Breast epithelium (tissue), 4 donors: Measurements from ENCODE around the gene SLC25A42. TPM values are rescaled to one million over a fixed set of nuclear protein-coding genes. Genes with fewer than 3 reads are reported as not detected.
"Not testable (repeated sequence)": the region's sequence is repeated elsewhere in the genome, so short reads cannot be mapped to it uniquely, and the experiment has no call there.

Experiments
- DNase-seq, 2 donors: peaks; one replicate each; pipeline ENCODE4 v3.0.0-alpha.2; 2019; ENCODE audit warnings: low spot score in 2 of 2
- H3K27ac ChIP-seq, 2 donors: fragments of 200-600 bp; sonication (generic) in 1 of 2; one replicate each; pipeline ENCODE4 v1.5.1; 2016 to 2019; ENCODE audit warnings: mild to moderate bottlenecking in 1 of 2
- H3K27me3 ChIP-seq, 2 donors: fragments of 200-600 bp; sonication (generic) in 1 of 2; one replicate each; pipeline versions ENCODE4 v1.5.1 to v1.6.0; 2017 to 2019; ENCODE audit warnings: control low read depth in 1 of 2, mild to moderate bottlenecking in 1 of 2
- H3K36me3 ChIP-seq: fragments of 200-600 bp; one replicate; pipeline ENCODE4 v1.5.1; 2019
- H3K4me1 ChIP-seq, 2 donors: fragments of 200-600 bp; sonication (generic); one replicate each; pipeline ENCODE4 v1.5.1; 2016 to 2019; ENCODE audit warnings: control low read depth in 1 of 2
- H3K4me3 ChIP-seq, 3 donors: fragments of 200-600 bp; sonication (generic); 1 replicate in 2 of 3; 2 replicates in 1 of 3; pipeline ENCODE4 v1.5.1; 2016 to 2019; ENCODE audit warnings: mild to moderate bottlenecking in 3 of 3, moderate library complexity in 2 of 3
- H3K9me3 ChIP-seq, 2 donors: fragments of 200-600 bp; sonication (generic) in 1 of 2; one replicate each; pipeline ENCODE4 v1.5.1; 2016 to 2019; ENCODE audit warnings: control low read depth in 1 of 2
- POLR2A ChIP-seq: fragments of 450-650 bp; IDR thresholded peaks from one replicate; pipeline ENCODE4 v1.6.1; 2016; ENCODE audit warnings: antibody characterized with exemption, mild to moderate bottlenecking, moderate library complexity
- POLR2AphosphoS5 ChIP-seq, 3 donors: sonication (generic); formaldehyde crosslinking; IDR thresholded peaks; one replicate each; pipeline ENCODE4 v1.6.1; 2017; ENCODE audit warnings: antibody characterized with exemption in 3 of 3
- intact Hi-C: fragments of 100-400 bp; cut with DNase I; formaldehyde crosslinking; loops from one replicate; pipeline ENCODE4 v1.15.1; 2023; ENCODE audit warnings: low total_unique reads
- total RNA-seq, 3 donors: library from RNA; depleted of rRNA; stranded (reverse); fragments of >200 nt; gene quantifications; one replicate each; pipeline ENCODE4 v1.1.0, GENCODE V29; 2016
- TF ChIP-seq, protein P1 (sequence below), 3 donors: fragments of 450-650 bp; IDR thresholded peaks; one replicate each; pipeline ENCODE4 v1.5.1; 2016 to 2017; ENCODE audit warnings: antibody characterized with exemption in 3 of 3, mild to moderate bottlenecking in 3 of 3, moderate library complexity in 3 of 3

The SLC25A42 gene
- 10 to 100 TPM in 1 of 3 donors, 1 to 10 TPM in 2; 6.4 to 12.8 (median 9.8) TPM for total RNA-seq

DNA sequence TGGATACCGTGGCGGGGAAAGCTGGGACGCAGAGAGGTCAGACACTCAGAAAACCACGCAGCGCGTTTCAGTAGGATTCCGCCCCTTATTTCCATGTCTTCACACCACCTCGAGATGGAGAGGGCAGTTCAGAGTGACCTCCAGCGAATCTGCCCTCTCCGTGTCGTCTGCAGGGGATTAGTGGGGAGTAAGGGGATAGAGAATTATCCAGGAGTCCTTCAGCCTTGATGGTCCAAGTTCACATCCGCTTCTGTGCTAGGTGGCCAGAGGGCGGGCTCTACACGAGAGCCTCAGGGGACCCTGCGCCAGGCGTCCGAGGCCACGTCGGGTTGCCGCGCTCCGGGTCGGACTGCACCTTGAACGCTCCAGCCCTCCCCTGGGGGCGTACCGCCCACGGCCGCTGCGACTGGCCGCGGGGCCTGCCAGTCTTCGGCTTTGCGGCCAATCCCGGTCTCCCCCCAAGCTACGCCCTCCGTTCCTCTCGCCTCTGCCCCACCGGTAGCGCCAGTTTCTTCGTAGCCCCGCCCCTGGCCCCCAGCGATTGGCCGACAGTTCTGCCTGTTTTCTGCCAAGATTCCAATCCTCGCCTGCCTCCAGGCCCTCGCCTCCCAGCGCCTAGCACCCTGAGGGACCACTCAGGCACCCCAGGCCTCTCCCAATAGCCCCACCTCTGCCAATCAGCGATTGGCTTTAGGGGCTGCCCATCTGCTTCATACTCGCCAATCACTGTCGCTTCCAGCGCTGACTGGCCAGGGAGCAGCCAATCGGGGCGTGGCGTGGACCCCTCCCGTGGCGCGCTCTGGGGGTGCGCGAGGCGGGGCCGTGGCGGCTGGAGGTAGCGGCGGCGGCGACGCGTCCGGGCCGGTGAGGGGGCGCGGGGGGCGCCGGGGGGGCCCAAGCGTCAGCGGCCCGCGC lies at the start of gene SLC25A42:
Gene SLC25A42, plus strand, starts transcription at position 812 of the 915 bp plus-strand sequence. CDS start 32,131 bp downstream, outside the sequence.
- intact Hi-C loops = loop anchor here (1.0 kb wide), 1 partner anchor 74 kb away; no protein-coding TSS in a partner anchor
- peak within 1 kb of the TSS; percentile 74 to 88 for H3K27ac ChIP-seq

GRCh38 chr19:19021115-19021514 lies 42.7 kb upstream of the SLC25A42 start:
- Histone ChIP-seq H3K9me3 (no peaks in the 10 kb centered on the region), H3K27me3 (no peaks in the 10 kb centered on the region), H3K36me3 (no peaks in the 10 kb centered on the region), H3K27ac (no peak overlapping the region), H3K4me3 (no peak overlapping the region), H3K4me1 (no peaks in the 10 kb centered on the region)
- TF ChIP-seq POLR2AphosphoS5 (IDR thresholded peaks at IDR 0.05) = no peak
- TF ChIP-seq, protein P1, sequence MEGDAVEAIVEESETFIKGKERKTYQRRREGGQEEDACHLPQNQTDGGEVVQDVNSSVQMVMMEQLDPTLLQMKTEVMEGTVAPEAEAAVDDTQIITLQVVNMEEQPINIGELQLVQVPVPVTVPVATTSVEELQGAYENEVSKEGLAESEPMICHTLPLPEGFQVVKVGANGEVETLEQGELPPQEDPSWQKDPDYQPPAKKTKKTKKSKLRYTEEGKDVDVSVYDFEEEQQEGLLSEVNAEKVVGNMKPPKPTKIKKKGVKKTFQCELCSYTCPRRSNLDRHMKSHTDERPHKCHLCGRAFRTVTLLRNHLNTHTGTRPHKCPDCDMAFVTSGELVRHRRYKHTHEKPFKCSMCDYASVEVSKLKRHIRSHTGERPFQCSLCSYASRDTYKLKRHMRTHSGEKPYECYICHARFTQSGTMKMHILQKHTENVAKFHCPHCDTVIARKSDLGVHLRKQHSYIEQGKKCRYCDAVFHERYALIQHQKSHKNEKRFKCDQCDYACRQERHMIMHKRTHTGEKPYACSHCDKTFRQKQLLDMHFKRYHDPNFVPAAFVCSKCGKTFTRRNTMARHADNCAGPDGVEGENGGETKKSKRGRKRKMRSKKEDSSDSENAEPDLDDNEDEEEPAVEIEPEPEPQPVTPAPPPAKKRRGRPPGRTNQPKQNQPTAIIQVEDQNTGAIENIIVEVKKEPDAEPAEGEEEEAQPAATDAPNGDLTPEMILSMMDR (IDR thresholded peaks at IDR 0.05) = no peak
- TF ChIP-seq POLR2A = no peak
- DNase-seq = no peak
- intact Hi-C loops = no loop called here

More for the DNA sequence above, at the start of gene SLC25A42:
- peaks cover 0 to 9% of the 10 kb centered on the region in 2 donors for H3K4me1 ChIP-seq
- H3K9me3 ChIP-seq = no peaks in the 10 kb centered on the region
- H3K27me3 ChIP-seq = no peaks in the 10 kb centered on the region
- H3K4me3 ChIP-seq = peak within 1 kb of the TSS; percentile 73 to 90 (median 87)
- peak; percentile 96 to 97 for DNase-seq
- no peaks in the 10 kb centered on the region for H3K36me3 ChIP-seq
- TF ChIP-seq POLR2A (no peak), POLR2AphosphoS5 (IDR thresholded peaks at IDR 0.05) (peak in 2 of 3 donors; percentile 54 to 71)

DNA sequence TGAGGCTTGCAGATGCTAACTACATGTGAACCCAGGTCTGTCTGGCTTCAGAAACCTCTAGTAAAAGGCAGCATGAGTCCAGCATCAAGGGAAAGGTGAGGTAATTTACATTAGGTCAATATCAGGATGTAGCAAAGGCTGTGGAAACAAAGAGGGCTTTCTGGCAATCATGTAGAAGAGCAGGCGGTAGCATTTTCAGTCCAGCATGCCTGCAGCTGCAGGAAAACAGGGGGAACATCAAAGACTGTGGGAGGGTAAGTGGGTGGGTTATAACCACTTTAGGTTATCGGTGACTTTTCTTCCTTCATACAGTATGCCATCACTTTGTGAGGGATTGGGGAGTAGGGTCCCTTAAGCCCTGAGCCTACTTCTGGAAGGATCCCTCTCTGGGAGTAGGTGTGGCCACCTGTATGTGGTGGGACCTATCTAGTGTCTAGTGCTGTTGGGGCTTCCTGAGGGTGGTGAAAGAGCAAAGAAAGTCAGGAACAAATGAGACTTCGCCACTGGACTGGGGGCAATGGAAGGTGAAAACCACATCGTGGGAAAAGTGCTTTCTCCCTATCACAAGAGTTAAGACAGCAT lies 41.3 kb upstream of the SLC25A42 start:
- no peak overlapping the region for H3K27ac ChIP-seq
- no peaks in the 10 kb centered on the region for H3K36me3 ChIP-seq

GRCh38 chr19:19023376-19023775 lies 40.4 kb upstream of the SLC25A42 start:
- DNase-seq, H3K36me3 ChIP-seq, H3K4me1 ChIP-seq, H3K4me3 ChIP-seq, H3K27me3 ChIP-seq, H3K27ac ChIP-seq, H3K9me3 ChIP-seq, intact Hi-C loops: not testable (repeated sequence)

More for the DNA sequence above, 41.3 kb upstream of the SLC25A42 start:
- Histone ChIP-seq H3K27me3 (no peaks in the 10 kb centered on the region), H3K4me3 (no peak overlapping the region), H3K4me1 (no peaks in the 10 kb centered on the region), H3K9me3 (no peaks in the 10 kb centered on the region)
- TF ChIP-seq, protein P1 (IDR thresholded peaks at IDR 0.05) = no peak
- TF ChIP-seq POLR2AphosphoS5 (IDR thresholded peaks at IDR 0.05) = no peak
- TF ChIP-seq POLR2A = no peak
- intact Hi-C loops = no loop called here
- no peak for DNase-seq

DNA sequence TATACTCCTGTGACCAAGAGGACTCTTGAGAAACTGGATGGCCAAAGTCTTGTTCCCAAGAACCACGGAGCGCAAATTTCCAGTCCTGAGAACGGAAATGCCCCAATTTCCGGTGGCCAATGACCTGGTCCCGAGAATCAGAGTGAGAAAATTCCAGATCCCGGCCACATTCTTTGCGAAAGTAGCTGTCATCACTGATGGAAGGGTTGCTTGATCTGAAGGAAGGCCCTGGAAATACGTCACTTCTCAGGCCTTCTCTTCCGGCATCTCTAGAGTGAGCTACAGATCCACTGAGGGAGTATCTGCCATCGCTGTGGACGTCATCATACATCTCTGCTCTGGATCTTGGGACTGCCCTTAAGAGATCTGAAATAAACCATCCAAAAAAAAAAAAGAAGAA lies 37.9 kb upstream of the SLC25A42 start:
- H3K9me3 ChIP-seq = no peaks in the 10 kb centered on the region
- H3K4me1 ChIP-seq = no peaks in the 10 kb centered on the region

More for the DNA sequence above, 37.9 kb upstream of the SLC25A42 start:
- Histone ChIP-seq H3K36me3 (no peaks in the 10 kb centered on the region), H3K27ac (peak overlapping the region; percentile 50 to 66), H3K27me3 (no peaks in the 10 kb centered on the region), H3K4me3 (no peak overlapping the region)
- intact Hi-C loops = no loop called here
- no peak for TF ChIP-seq POLR2AphosphoS5 (IDR thresholded peaks at IDR 0.05)
- TF ChIP-seq, protein P1 (IDR thresholded peaks at IDR 0.05) = no peak
- TF ChIP-seq POLR2A = no peak
- no peak for DNase-seq
